GM12873 (cell line): ENCODE results near the gene GRID2.

Experiments used
- CTCF ChIP-seq: IDR thresholded peaks from 2 replicates; pipeline ENCODE4 v1.5.1; 2012; ENCODE audit warnings: low read depth, mild to moderate bottlenecking, moderate library complexity, low read length, control low read depth; ENCODE audit not compliant: insufficient read depth; ENCODE audit errors: missing control alignments

Gene GRID2

GRCh38 chr4:92303621-92304027 is at the start of gene GRID2:
Gene GRID2 (plus strand): TSS chr4:92303966.
- no peak for TF ChIP-seq CTCF

- TF ChIP-seq CTCF, result no peak
These were observed 49.6 kb upstream of the GRID2 start for GRCh38 chr4:92253986-92254671.

GRCh38 chr4:92254767-92255442 is 48.9 kb upstream of the GRID2 start:
- TF ChIP-seq CTCF, result no peak

GRCh38 chr4:92255920-92256244 is 47.9 kb upstream of the GRID2 start:
- no peak for TF ChIP-seq CTCF

- TF ChIP-seq CTCF, result no peak
These were observed 45.6 kb upstream of the GRID2 start for GRCh38 chr4:92257931-92258857.

GRCh38 chr4:92261256-92261655 is 42.5 kb upstream of the GRID2 start:
- no peak for TF ChIP-seq CTCF

GRCh38 chr4:92262371-92262770 is 41.4 kb upstream of the GRID2 start:
- no peak for TF ChIP-seq CTCF
